ENCODE results near the gene KCNJ10.

Gene KCNJ10

GRCh38 chr1:159986093-159986492 is 83.9 kb downstream of the KCNJ10 start:
- DNase-seq, result no peak

- DNase-seq, result no peak
These were observed 84.5 kb downstream of the KCNJ10 start for GRCh38 chr1:159985473-159985872.

DNA sequence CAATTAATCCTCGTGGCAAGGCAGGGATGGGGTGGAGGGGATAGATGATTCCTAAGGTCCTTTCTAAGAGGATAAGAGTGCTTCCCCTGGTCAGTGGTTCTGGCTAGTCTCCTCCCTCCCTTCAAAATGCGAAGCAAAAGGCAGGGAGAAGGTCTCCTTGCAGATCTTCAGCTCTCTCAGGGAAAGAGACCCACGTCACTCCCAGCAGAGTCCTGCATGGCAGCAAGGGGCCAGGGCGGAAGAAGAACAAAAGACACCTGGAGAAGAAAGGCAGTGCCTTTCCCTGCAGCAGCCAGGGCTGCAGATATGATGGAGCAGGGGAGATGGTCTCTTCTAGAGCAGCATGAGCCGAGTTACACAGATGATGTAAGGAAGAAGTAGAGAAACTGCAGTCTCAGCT is 86.3 kb downstream of the KCNJ10 start:
- no peak for DNase-seq

DNA sequence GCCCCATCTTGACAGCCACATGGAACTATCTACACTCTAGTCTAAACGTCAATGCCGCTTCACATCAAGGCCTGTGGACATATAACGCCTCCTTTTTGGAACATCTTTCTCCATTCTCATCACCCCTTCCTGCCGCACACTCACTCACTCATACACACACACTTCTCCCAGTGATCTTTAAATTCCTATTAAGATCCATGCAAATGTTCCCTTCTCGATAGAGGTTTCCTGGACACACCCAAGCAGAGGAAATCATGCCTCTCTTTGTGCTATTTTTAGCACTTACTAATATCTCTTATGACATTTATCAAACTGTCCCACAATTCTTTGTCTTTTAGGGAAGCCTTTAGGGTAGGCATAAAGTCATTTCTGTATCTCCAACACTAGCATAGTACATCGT is 87.7 kb downstream of the KCNJ10 start:
- no peak for DNase-seq

DNA sequence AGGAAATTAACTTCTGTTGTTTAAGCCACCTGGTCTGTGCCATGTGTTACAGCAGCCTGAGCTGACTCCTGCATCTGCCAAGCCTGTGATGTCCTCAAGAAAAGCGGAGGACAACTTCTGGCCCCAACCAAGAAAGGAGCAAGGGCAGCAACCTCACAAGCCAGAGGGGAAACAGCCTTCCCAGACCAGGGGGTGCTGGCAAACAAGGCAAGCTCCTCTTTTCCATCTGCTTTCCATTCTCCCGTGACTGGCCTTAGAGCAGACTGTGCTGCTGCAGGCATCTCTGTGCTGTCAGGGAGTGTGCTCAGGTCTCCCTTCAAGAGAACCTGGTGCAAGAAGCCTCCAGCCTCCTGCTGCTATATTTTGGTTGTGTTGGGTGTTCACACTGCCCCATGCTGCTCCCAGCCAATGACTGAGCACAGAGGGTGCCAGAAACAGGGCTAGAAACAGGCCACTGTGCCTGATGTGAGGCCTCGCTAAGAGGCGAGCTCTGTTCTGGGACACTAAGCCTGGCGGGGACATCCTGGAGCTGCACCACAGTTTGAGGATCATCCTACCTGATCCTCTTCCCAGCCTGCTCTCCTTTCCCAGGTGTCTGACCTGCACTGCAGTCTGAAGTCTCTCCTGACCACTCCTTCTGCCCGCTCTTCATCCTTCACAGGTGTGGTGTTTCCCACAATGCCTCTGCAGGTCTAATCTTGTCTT is 88.5 kb downstream of the KCNJ10 start:
- DNase-seq, result no peak

- no peak for DNase-seq
These were observed 89.2 kb downstream of the KCNJ10 start for GRCh38 chr1:159980786-159981185.

GRCh38 chr1:159980076-159980475 is 89.9 kb downstream of the KCNJ10 start:
- no peak for DNase-seq

GRCh38 chr1:159979257-159979656 is 90.7 kb downstream of the KCNJ10 start:
- DNase-seq, result no peak

DNA sequence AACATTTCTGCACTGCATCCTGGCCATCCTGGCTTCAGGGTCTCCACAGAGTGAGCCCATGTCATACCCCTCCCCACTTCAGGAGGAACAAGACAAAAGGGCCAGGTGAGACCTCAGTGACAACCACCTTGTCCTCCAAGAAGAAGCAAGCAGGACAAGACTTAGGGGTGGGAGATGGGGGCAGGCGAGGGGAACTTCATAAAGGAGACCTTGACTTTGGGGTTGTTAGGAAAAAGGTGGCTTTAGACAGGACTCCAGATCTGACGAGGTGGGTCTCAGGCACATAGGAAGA is 91.9 kb downstream of the KCNJ10 start:
- no peak for DNase-seq

GRCh38 chr1:159977364-159978106 is 92.4 kb downstream of the KCNJ10 start:
- no peak for DNase-seq

DNA sequence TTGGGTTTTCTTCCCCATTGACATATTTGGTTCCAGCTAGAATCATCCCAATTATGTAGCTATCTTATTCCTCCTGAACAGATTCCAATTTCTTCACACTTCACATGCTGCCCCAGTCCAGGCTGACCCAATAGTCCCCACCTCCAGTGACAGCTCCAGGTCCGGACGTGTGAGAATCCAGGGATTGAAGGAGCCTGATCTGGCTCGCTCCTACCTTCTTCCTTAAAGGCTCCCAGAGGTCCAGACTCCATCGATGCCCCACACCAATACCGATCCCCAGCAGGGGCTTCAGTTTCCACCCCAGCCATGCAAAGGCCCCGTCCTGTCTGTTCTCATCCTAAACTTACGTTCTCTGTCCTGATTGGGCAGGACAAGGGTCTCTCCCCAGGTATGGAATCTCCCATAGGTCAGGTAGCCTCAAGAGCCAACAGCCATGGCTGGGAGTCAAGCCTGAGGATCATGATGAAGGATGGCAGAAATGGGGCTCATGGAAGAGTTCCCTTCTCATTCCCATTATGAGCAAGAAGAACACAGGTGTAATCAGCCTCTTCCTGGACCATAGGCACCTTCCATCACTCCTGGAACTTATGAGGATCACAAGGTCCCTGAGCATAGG is 95.5 kb downstream of the KCNJ10 start:
- no peak for DNase-seq

GRCh38 chr1:159973350-159973940 is 96.5 kb downstream of the KCNJ10 start:
- no peak for DNase-seq

- no peak for DNase-seq
These were observed 97.3 kb downstream of the KCNJ10 start for GRCh38 chr1:159972443-159973205.

GRCh38 chr1:159970932-159971342 is 99.0 kb downstream of the KCNJ10 start:
- no peak for DNase-seq

GRCh38 chr1:159968901-159969300 is 101.1 kb downstream of the KCNJ10 start:
- no peak for DNase-seq

DNA sequence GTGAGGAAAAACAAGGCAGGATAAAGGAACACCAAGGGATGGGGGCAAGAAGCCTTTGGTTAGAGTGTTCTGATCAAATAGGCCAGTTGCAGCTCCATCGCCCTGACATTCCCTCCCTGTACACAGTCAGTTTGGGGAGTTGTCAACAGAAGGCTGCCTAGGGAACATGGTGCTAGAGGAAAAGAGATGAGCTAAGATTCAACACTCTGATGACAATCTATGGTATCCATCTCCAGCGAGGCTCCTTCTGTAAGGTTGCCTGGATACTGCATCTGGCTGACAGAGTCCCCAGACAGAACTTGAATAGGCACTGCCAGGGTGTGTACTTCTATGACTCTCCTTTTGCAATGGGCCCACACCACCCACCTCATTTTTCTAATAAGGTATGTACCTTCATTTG is 104.7 kb downstream of the KCNJ10 start:
- DNase-seq, result no peak

GRCh38 chr1:159964144-159964543 is 105.8 kb downstream of the KCNJ10 start:
- DNase-seq, result no peak

DNA sequence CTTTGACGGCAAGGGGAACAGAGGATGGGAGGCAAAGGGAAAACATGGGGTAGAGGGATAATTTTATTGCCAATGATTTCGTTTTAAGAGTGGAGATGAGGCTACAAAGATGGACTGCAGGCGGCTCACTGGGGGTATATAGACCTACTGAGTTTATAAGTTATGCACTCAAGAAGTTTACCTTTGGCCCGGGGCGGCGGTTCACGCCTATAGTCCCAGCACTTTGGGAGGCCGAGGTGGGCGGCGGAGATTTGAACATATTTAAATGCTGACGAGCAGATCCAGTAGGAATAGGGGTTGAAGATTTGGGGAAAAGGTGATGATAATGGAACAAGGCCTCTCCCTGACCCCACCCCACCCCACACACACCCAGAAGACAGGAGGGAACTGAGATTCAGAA is 107.8 kb downstream of the KCNJ10 start:
- no peak for DNase-seq

- DNase-seq, result no peak
These were observed 108.3 kb downstream of the KCNJ10 start for GRCh38 chr1:159961636-159962035.

GRCh38 chr1:159960721-159961381 is 109.1 kb downstream of the KCNJ10 start:
- no peak for DNase-seq

DNA sequence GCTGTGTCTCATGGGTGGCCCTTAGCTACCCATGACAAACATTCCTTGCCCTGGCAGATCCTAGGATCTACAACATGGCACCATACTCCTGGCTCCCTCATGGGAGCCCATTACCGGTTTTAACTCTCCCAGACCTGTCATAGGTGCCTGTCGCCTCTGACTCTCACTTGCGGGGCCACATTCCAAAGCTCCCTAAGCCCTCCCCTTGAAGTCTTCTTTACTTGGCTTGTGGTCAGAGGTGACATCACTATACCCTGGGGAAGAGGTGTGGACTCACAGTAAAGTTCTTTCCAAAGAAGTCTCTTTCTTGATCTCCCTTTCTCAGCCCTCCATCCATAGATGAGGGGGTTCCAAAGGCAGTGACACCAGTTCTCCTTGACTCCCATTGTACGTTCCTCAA is 110.5 kb downstream of the KCNJ10 start:
- DNase-seq, result no peak

- no peak for DNase-seq
These were observed 111.1 kb downstream of the KCNJ10 start for GRCh38 chr1:159958719-159959380.

Data from stimulated activated CD4-positive, alpha-beta T cell treated with anti-CD3 and anti-CD28 coated beads, Interleukin-2, amount 100 ng/mL, for 24 hours (primary cell).